Endothelial cell of umbilical vein (primary cell): ENCODE data around the gene RSL24D1. TPM values are rescaled to one million over a fixed set of nuclear protein-coding genes. Genes with fewer than 3 reads are reported as not detected.
A peak's percentile ranks its signal among the peaks of the same experiment; 100 is the strongest.

Source experiments
- Bru-seq: library from RNA; stranded (reverse); fragments of 400-500 nt; gene quantifications from one replicate; lab custom pipeline; 2021; lab: Mats Ljungman, UMichigan
- BruChase-seq, 2 experiments: library from RNA; stranded (reverse); fragments of 400-500 nt; gene quantifications; one replicate each; lab custom pipeline; 2021; lab: Mats Ljungman, UMichigan
- BruUV-seq: library from RNA; stranded (reverse); fragments of 400-500 nt; replicated peaks from 2 replicates; lab custom pipeline; 2021; lab: Mats Ljungman, UMichigan
- CTCF ChIA-PET: fragments of 300-600, 350-600 bp; sonication (Branson Sonifier 250); formaldehyde crosslinking; loops from one replicate; lab custom pipeline; 2021; ENCODE audit warnings: antibody characterized with exemption, inconsistent platforms; lab: Charles Lee
- POLR2A ChIA-PET: fragments of 300-600, 350-600 bp; sonication (Branson Sonifier 250); formaldehyde crosslinking; loops from one replicate; lab custom pipeline; 2021; ENCODE audit warnings: antibody characterized with exemption, inconsistent platforms; lab: Charles Lee
- DNase-seq: peaks from one replicate; pipeline ENCODE4 v3.0.0-alpha.2; 2011; ENCODE audit warnings: low read depth, low spot score
- FAIRE-seq: peaks from 2 replicates; lab custom pipeline; 2011; peaks lifted over from hg19 to GRCh38; lab: Jason Lieb, UNC
- H2AFZ ChIP-seq: 2 replicates; pipeline ENCODE4 v1.6.0; 2012; ENCODE audit warnings: low read depth, low read length, control low read depth, inconsistent platforms
- H3K27ac ChIP-seq: 2 replicates; pipeline ENCODE4 v1.5.1; 2011; ENCODE audit warnings: low read depth, mild to moderate bottlenecking, control low read depth, low read length, moderate library complexity; ENCODE audit not compliant: insufficient read depth
- H3K27me3 ChIP-seq, 2 experiments: 2 replicates each; pipeline versions ENCODE4 v1.6.0 to v1.6.1; 2011; ENCODE audit warnings: low read length in 2 of 2, mixed read lengths in 1 of 2; ENCODE audit not compliant: control insufficient read depth in 2 of 2, insufficient read depth in 2 of 2
- H3K36me3 ChIP-seq, 2 experiments: 2 replicates in 1 of 2; 3 replicates in 1 of 2; pipeline ENCODE4 v1.5.1; 2011; ENCODE audit warnings: low read length in 2 of 2, mild to moderate bottlenecking in 1 of 2, moderate library complexity in 1 of 2; ENCODE audit not compliant: control insufficient read depth in 2 of 2, insufficient read depth in 2 of 2; ENCODE audit errors: extremely low read depth in 1 of 2
- H3K4me1 ChIP-seq: 3 replicates; pipeline ENCODE4 v1.5.1; 2011; ENCODE audit warnings: mild to moderate bottlenecking, low read length; ENCODE audit not compliant: control insufficient read depth, insufficient read depth; ENCODE audit errors: extremely low read depth
- H3K4me2 ChIP-seq: 2 replicates; pipeline ENCODE4 v1.6.1; 2011; ENCODE audit warnings: low read length, control low read depth, mixed read lengths; ENCODE audit not compliant: insufficient read depth
- H3K4me3 ChIP-seq, 3 experiments: fragments of 200-600 bp in 1 of 3; sonication (generic), shearing (Covaris generic) in 1 of 3; replicated peaks in 1 of 3; 2 replicates each; pipeline ENCODE4 v1.5.1; 2011 to 2016; ENCODE audit warnings: control low read depth in 3 of 3, low read length in 3 of 3, mild to moderate bottlenecking in 2 of 3, inconsistent platforms in 1 of 3, low read depth in 1 of 3, moderate library complexity in 1 of 3; ENCODE audit not compliant: insufficient read depth in 1 of 3
- H3K79me2 ChIP-seq: 2 replicates; pipeline ENCODE4 v1.6.0; 2012; ENCODE audit warnings: low read length, inconsistent platforms; ENCODE audit not compliant: control insufficient read depth, insufficient read depth
- H3K9ac ChIP-seq: replicated peaks from 2 replicates; pipeline ENCODE3; 2011; ENCODE audit warnings: low read length, control low read depth; ENCODE audit not compliant: insufficient read depth; ENCODE audit errors: extremely low read depth
- H3K9me1 ChIP-seq: replicated peaks from 3 replicates; pipeline ENCODE4 v1.6.0; 2011; ENCODE audit warnings: mild to moderate bottlenecking, low read length; ENCODE audit not compliant: control insufficient read depth, insufficient read depth; ENCODE audit errors: extremely low read depth
- H3K9me3 ChIP-seq: replicated peaks from 2 replicates; pipeline ENCODE4 v1.5.1; 2012; ENCODE audit warnings: low read length, inconsistent platforms; ENCODE audit not compliant: control insufficient read depth, insufficient read depth
- H4K20me1 ChIP-seq: replicated peaks from 2 replicates; pipeline ENCODE3; 2011; ENCODE audit warnings: mild to moderate bottlenecking, low read length; ENCODE audit not compliant: control insufficient read depth, insufficient read depth; ENCODE audit errors: extremely low read depth
- EZH2 ChIP-seq: IDR thresholded peaks from 2 replicates; pipeline ENCODE4 v1.6.1; 2012; ENCODE audit warnings: borderline replicate concordance, low read depth, mild to moderate bottlenecking, moderate library complexity, low read length, inconsistent platforms; ENCODE audit not compliant: severe bottlenecking
- FOS ChIP-seq: IDR thresholded peaks from 2 replicates; pipeline ENCODE4 v1.6.1; 2011; ENCODE audit warnings: mild to moderate bottlenecking, low read length, moderate library complexity, borderline replicate concordance; ENCODE audit not compliant: insufficient read depth
- GATA2 ChIP-seq: IDR thresholded peaks from 2 replicates; pipeline ENCODE4 v1.7.0; 2011; ENCODE audit warnings: low read depth, mild to moderate bottlenecking, moderate library complexity, mixed read lengths, low read length; ENCODE audit not compliant: insufficient read length, insufficient read depth
- JUN ChIP-seq: IDR thresholded peaks from 2 replicates; pipeline ENCODE4 v1.6.1; 2011; ENCODE audit warnings: borderline replicate concordance, low read depth; ENCODE audit not compliant: insufficient read length, insufficient read depth
- MYC ChIP-seq: IDR thresholded peaks from one replicate; pipeline ENCODE4 v1.6.1; 2011; ENCODE audit warnings: mild to moderate bottlenecking, low read depth, low read length
- POLR2A ChIP-seq: IDR thresholded peaks from 2 replicates; pipeline ENCODE4 v1.6.1; 2012; ENCODE audit warnings: low read depth, mild to moderate bottlenecking, control low read depth, low read length
- POLR2AphosphoS5 ChIP-seq: IDR thresholded peaks from 2 replicates; pipeline ENCODE4 v1.6.1; 2012; ENCODE audit warnings: low read depth, mild to moderate bottlenecking, control low read depth, low read length, moderate library complexity; ENCODE audit not compliant: insufficient read depth
- dilution Hi-C: fragments of 300-500 bp; cut with MboI; formaldehyde crosslinking; loops from one replicate; pipeline ENCODE4 v1.15.0; 2019; ENCODE audit warnings: low sequenced_read_pairs; ENCODE audit not compliant: extremely low pct_ligation_motif_present
- intact Hi-C: fragments of 100-400 bp; cut with micrococcal nuclease; formaldehyde crosslinking; loops from one replicate; pipeline ENCODE4 v1.10.0; 2022
- long read RNA-seq: library from polyadenylated mRNA; stranded (forward); transcript quantifications from one replicate; pipeline ENCODE4 v2.0.0, GENCODE V29; 2021
- polyA minus RNA-seq, 3 experiments: library from RNA; depleted of rRNA, polyadenylated mRNA; stranded (reverse); fragments of >200 nt; gene quantifications; 1 replicate in 1 of 3; 2 replicates in 2 of 3; pipeline ENCODE4 v1.2.3, GENCODE V29; 2011
- polyA plus RNA-seq, 4 experiments: library from polyadenylated mRNA; depleted of rRNA in 3 of 4; stranded (reverse) in 3 of 4; unstranded in 1 of 4; fragments of >200 nt; gene quantifications; 2 replicates each; pipeline versions ENCODE4 v1.2.1 to v1.2.3, GENCODE V29; 2011 to 2012; ENCODE audit warnings: missing spikeins in 1 of 4
- total RNA-seq: library from RNA; stranded (reverse); gene quantifications from 2 replicates; pipeline ENCODE4 v1.2.3, GENCODE V29; 2021
- TF ChIP-seq, protein P1 (sequence below): IDR thresholded peaks from 2 replicates; pipeline ENCODE4 v1.6.1; 2011; ENCODE audit not compliant: insufficient read depth, insufficient read length
- TF ChIP-seq, protein P2 (sequence below), 2 donors: IDR thresholded peaks; 1 replicate in 1 of 2; 2 replicates in 1 of 2; pipeline ENCODE4 v1.5.1; 2011; ENCODE audit warnings: low read length in 2 of 2, mild to moderate bottlenecking in 2 of 2, moderate library complexity in 2 of 2, control low read depth in 1 of 2, inconsistent platforms in 1 of 2, low read depth in 1 of 2; ENCODE audit not compliant: insufficient read depth in 1 of 2; ENCODE audit errors: extremely low read depth in 1 of 2

Gene RSL24D1
- 58.2 and 60.0 TPM in 2 replicates for total RNA-seq
- 12.4 and 18.4 TPM in 2 replicates for polyA plus RNA-seq
- 27.6 and 28.7 TPM in 2 replicates for polyA plus RNA-seq (2011; cell fraction: cytosol; rRNA removed)
- 14.1 and 17.7 TPM in 2 replicates for polyA plus RNA-seq (2011; cell fraction: nucleus; rRNA removed)
- 59.3 and 83.7 TPM in 2 replicates for polyA plus RNA-seq (2012)
- 14.6 and 18.0 TPM in 2 replicates for polyA minus RNA-seq
- 29.3 TPM for polyA minus RNA-seq (2011; cell fraction: cytosol; rRNA and poly(A)+ RNA removed)
- polyA minus RNA-seq (2011; cell fraction: nucleus; rRNA and poly(A)+ RNA removed), result 29.6 and 34.9 TPM in 2 replicates
- Bru-seq, nascent RNA, result percentile 93 among the genes with signal in this experiment
- percentile 94 among the genes with signal in this experiment for BruChase-seq, experiment 1, labeled RNA remaining after a 6-hour chase
- percentile 89 among the genes with signal in this experiment for BruChase-seq, experiment 2, labeled RNA remaining after a 2-hour chase
- long read RNA-seq, transcript RSL24D1-201 (6 exons, 2,015 nt), result major isoform, 304 of 315 reads
- long read RNA-seq, partial matches to known transcripts, result 4 of 315 reads
- long read RNA-seq, other reads (novel, unspliced or antisense), result 7 of 315 reads

DNA sequence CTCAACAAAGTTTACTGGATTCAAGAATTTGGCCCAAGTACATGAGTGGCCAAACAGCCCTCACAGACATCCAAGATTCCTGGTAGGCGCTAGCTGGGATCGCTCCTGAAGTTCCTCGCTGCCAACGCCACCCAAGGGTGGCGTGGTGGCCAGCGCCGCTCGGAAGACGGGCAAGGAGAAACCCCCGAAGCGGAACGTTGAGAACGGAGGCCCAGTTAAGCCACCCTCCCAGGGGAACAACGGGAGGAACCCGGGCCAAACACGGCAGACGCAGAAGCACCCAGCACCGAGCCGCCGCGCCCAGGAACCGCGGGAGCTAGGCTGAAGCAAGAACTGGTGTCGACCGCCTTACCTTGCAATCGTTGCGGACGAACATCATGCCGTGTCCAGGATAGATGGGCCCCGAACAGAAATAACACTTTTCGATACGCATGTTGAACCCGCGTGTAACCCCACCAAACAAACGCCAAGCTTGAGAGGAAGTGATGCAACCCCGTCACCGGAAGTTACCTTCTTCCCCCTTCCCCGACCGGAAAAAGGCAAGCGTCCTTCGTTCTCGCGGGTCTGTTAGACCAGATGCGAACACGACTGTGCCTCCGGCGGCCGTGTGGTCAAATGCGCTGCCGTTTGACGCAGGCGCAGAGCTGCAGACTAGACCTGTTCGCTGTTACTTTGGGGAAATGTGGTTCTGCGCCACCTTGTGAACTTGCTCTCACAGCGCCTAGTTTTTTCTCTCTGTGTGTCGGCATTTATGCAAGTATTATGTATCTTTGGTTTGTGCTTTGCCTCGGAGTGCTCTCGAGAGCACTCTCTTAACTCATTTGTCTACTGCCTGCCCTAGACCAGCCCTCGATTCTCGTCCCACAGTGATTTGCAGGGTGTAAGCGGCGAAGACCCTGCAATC, at the start of gene RSL24D1:
RSL24D1 (minus strand) TSS at position 484 of the 904 bp plus-strand sequence; CDS start at position 433, 51 bp downstream.
- H3K79me2 ChIP-seq, result peaks cover 49% of the 10 kb centered on the region
- no peaks in the 10 kb centered on the region for H3K9me3 ChIP-seq
- intact Hi-C loops (loop anchor here (1.0 kb wide), 1 partner anchor 212 kb away; the partner anchor contains the start of genes CCPG1 and PIERCE2), dilution Hi-C loops (no loop called here)
- ChIA-PET POLR2A (interaction anchor here (0.6 to 1.1 kb wide), 3 partner anchors 9 to 242 kb away, joined by 3 read pairs; no protein-coding TSS in a partner anchor), CTCF (interaction anchor here (0.5 to 2.4 kb wide), 10 partner anchors 10 to 394 kb away, joined by 3 to 12 read pairs (median 6); partner anchors contain the start of genes CCPG1 and PIERCE2)
- H3K4me1 ChIP-seq, result peaks cover 16% of the 10 kb centered on the region
- no peaks in the 10 kb centered on the region for H3K27me3 ChIP-seq
- BruUV-seq, result TSS peak; percentile 71
- peaks cover 0 to 4% of the 10 kb centered on the region in 2 experiments for H3K36me3 ChIP-seq
- peak within 1 kb of the TSS; percentile 95 for H3K4me2 ChIP-seq
- no peaks in the 10 kb centered on the region for H3K9me1 ChIP-seq
- H3K27ac ChIP-seq, result peak within 1 kb of the TSS; percentile 89
- H2AFZ ChIP-seq, result peak within 1 kb of the TSS; percentile 83
- TF ChIP-seq, protein P1, sequence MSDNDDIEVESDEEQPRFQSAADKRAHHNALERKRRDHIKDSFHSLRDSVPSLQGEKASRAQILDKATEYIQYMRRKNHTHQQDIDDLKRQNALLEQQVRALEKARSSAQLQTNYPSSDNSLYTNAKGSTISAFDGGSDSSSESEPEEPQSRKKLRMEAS, result peak; percentile 36
- peak; percentile 71 for TF ChIP-seq JUN
- TF ChIP-seq POLR2A, result peak; percentile 94
- TF ChIP-seq MYC, result no peak
- no peak for TF ChIP-seq FOS
- TF ChIP-seq POLR2AphosphoS5, result peak; percentile 95
- TF ChIP-seq, protein P2, sequence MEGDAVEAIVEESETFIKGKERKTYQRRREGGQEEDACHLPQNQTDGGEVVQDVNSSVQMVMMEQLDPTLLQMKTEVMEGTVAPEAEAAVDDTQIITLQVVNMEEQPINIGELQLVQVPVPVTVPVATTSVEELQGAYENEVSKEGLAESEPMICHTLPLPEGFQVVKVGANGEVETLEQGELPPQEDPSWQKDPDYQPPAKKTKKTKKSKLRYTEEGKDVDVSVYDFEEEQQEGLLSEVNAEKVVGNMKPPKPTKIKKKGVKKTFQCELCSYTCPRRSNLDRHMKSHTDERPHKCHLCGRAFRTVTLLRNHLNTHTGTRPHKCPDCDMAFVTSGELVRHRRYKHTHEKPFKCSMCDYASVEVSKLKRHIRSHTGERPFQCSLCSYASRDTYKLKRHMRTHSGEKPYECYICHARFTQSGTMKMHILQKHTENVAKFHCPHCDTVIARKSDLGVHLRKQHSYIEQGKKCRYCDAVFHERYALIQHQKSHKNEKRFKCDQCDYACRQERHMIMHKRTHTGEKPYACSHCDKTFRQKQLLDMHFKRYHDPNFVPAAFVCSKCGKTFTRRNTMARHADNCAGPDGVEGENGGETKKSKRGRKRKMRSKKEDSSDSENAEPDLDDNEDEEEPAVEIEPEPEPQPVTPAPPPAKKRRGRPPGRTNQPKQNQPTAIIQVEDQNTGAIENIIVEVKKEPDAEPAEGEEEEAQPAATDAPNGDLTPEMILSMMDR (IDR thresholded peaks at IDR 0.05; ENCODE audit: extremely low read depth in 1 of 2, insufficient read depth in 1 of 2, low read depth in 1 of 2, low read length in 2 of 2), result peak; percentile 9 to 38
- no peak for TF ChIP-seq GATA2
- no peak for TF ChIP-seq EZH2
- H3K9ac ChIP-seq, result peak within 1 kb of the TSS; percentile 95
- no peaks in the 10 kb centered on the region for H4K20me1 ChIP-seq
- DNase-seq (peak; percentile 99), FAIRE-seq (peak; percentile 97)
- peak within 1 kb of the TSS; percentile 85 to 97 (median 97) for H3K4me3 ChIP-seq
